ENCODE results near the gene SUV39H1. TPM values are rescaled to one million over a fixed set of nuclear protein-coding genes. Genes with fewer than 3 reads are reported as not detected.

The SUV39H1 gene
- total and polyA plus RNA-seq, 9 of the 15 experiments (the other 6 are each of a cell fraction or from before 2014, with no cell fraction given) = 4.7 to 34.7 (median 17.9) TPM

DNA sequence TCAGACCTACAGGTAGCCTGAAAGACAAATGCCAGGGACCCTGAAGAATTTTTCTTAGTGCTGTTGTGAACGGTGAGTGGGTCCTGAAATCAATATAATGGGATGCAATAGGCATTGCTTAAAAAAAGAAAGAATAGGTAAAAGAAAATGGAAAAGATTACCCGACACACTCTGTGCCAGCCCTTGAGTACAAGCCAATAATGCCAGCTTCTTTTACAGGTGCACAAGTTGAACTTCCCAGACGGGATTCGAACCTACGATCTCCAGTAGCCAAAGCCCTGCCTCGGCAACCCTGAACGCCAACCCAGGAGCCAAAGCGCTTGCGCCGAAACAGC lies 40.3 kb downstream of the SUV39H1 start (continued):
- TF ChIP-seq, protein P1, sequence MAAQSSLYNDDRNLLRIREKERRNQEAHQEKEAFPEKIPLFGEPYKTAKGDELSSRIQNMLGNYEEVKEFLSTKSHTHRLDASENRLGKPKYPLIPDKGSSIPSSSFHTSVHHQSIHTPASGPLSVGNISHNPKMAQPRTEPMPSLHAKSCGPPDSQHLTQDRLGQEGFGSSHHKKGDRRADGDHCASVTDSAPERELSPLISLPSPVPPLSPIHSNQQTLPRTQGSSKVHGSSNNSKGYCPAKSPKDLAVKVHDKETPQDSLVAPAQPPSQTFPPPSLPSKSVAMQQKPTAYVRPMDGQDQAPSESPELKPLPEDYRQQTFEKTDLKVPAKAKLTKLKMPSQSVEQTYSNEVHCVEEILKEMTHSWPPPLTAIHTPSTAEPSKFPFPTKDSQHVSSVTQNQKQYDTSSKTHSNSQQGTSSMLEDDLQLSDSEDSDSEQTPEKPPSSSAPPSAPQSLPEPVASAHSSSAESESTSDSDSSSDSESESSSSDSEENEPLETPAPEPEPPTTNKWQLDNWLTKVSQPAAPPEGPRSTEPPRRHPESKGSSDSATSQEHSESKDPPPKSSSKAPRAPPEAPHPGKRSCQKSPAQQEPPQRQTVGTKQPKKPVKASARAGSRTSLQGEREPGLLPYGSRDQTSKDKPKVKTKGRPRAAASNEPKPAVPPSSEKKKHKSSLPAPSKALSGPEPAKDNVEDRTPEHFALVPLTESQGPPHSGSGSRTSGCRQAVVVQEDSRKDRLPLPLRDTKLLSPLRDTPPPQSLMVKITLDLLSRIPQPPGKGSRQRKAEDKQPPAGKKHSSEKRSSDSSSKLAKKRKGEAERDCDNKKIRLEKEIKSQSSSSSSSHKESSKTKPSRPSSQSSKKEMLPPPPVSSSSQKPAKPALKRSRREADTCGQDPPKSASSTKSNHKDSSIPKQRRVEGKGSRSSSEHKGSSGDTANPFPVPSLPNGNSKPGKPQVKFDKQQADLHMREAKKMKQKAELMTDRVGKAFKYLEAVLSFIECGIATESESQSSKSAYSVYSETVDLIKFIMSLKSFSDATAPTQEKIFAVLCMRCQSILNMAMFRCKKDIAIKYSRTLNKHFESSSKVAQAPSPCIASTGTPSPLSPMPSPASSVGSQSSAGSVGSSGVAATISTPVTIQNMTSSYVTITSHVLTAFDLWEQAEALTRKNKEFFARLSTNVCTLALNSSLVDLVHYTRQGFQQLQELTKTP (IDR thresholded peaks at IDR 0.05; ENCODE audit: low read depth in 1 of 2, partially characterized antibody in 2 of 2) = no peak
- no peak for TF ChIP-seq GATA2 (CRISPR knock-in tag; IDR thresholded peaks at IDR 0.05)
- no peak for TF ChIP-seq ZNF175 (CRISPR knock-in tag; IDR thresholded peaks at IDR 0.05; ENCODE audit: low read depth)
- TF ChIP-seq, protein P2, sequence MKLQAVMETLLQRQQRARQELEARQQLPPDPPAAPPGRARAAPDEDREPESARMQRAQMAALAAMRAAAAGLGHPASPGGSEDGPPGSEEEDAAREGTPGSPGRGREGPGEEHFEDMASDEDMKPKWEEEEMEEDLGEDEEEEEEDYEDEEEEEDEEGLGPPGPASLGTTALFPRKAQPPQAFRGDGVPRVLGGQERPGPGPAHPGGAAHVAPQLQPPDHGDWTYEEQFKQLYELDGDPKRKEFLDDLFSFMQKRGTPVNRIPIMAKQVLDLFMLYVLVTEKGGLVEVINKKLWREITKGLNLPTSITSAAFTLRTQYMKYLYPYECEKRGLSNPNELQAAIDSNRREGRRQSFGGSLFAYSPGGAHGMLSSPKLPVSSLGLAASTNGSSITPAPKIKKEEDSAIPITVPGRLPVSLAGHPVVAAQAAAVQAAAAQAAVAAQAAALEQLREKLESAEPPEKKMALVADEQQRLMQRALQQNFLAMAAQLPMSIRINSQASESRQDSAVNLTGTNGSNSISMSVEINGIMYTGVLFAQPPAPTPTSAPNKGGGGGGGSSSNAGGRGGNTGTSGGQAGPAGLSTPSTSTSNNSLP (IDR thresholded peaks at IDR 0.05; ENCODE audit: borderline replicate concordance, low read depth, low read length) = no peak
- TF ChIP-seq, protein P3, sequence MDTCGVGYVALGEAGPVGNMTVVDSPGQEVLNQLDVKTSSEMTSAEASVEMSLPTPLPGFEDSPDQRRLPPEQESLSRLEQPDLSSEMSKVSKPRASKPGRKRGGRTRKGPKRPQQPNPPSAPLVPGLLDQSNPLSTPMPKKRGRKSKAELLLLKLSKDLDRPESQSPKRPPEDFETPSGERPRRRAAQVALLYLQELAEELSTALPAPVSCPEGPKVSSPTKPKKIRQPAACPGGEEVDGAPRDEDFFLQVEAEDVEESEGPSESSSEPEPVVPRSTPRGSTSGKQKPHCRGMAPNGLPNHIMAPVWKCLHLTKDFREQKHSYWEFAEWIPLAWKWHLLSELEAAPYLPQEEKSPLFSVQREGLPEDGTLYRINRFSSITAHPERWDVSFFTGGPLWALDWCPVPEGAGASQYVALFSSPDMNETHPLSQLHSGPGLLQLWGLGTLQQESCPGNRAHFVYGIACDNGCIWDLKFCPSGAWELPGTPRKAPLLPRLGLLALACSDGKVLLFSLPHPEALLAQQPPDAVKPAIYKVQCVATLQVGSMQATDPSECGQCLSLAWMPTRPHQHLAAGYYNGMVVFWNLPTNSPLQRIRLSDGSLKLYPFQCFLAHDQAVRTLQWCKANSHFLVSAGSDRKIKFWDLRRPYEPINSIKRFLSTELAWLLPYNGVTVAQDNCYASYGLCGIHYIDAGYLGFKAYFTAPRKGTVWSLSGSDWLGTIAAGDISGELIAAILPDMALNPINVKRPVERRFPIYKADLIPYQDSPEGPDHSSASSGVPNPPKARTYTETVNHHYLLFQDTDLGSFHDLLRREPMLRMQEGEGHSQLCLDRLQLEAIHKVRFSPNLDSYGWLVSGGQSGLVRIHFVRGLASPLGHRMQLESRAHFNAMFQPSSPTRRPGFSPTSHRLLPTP (IDR thresholded peaks at IDR 0.05; ENCODE audit: borderline replicate concordance, extremely low read depth, insufficient read length) = peak; percentile 92
- TF ChIP-seq, protein P4, sequence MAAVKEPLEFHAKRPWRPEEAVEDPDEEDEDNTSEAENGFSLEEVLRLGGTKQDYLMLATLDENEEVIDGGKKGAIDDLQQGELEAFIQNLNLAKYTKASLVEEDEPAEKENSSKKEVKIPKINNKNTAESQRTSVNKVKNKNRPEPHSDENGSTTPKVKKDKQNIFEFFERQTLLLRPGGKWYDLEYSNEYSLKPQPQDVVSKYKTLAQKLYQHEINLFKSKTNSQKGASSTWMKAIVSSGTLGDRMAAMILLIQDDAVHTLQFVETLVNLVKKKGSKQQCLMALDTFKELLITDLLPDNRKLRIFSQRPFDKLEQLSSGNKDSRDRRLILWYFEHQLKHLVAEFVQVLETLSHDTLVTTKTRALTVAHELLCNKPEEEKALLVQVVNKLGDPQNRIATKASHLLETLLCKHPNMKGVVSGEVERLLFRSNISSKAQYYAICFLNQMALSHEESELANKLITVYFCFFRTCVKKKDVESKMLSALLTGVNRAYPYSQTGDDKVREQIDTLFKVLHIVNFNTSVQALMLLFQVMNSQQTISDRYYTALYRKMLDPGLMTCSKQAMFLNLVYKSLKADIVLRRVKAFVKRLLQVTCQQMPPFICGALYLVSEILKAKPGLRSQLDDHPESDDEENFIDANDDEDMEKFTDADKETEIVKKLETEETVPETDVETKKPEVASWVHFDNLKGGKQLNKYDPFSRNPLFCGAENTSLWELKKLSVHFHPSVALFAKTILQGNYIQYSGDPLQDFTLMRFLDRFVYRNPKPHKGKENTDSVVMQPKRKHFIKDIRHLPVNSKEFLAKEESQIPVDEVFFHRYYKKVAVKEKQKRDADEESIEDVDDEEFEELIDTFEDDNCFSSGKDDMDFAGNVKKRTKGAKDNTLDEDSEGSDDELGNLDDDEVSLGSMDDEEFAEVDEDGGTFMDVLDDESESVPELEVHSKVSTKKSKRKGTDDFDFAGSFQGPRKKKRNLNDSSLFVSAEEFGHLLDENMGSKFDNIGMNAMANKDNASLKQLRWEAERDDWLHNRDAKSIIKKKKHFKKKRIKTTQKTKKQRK (IDR thresholded peaks at IDR 0.05; ENCODE audit: borderline replicate concordance, low read depth, low read length) = no peak
- no peak for TF ChIP-seq CCAR2 (IDR thresholded peaks at IDR 0.05; ENCODE audit: low read depth, low read length)
- no peak for TF ChIP-seq KDM4B (IDR thresholded peaks at IDR 0.05; ENCODE audit: borderline replicate concordance in 2 of 2, low read depth in 1 of 2)
- TF ChIP-seq ZNF3 (CRISPR knock-in tag; IDR thresholded peaks at IDR 0.05) = no peak
- peak; percentile 98 for TF ChIP-seq ADNP (tag; IDR thresholded peaks at IDR 0.05)
- no peak for TF ChIP-seq ZNF445 (CRISPR knock-in tag; IDR thresholded peaks at IDR 0.05; ENCODE audit: low read depth)
- TF ChIP-seq, protein P5, sequence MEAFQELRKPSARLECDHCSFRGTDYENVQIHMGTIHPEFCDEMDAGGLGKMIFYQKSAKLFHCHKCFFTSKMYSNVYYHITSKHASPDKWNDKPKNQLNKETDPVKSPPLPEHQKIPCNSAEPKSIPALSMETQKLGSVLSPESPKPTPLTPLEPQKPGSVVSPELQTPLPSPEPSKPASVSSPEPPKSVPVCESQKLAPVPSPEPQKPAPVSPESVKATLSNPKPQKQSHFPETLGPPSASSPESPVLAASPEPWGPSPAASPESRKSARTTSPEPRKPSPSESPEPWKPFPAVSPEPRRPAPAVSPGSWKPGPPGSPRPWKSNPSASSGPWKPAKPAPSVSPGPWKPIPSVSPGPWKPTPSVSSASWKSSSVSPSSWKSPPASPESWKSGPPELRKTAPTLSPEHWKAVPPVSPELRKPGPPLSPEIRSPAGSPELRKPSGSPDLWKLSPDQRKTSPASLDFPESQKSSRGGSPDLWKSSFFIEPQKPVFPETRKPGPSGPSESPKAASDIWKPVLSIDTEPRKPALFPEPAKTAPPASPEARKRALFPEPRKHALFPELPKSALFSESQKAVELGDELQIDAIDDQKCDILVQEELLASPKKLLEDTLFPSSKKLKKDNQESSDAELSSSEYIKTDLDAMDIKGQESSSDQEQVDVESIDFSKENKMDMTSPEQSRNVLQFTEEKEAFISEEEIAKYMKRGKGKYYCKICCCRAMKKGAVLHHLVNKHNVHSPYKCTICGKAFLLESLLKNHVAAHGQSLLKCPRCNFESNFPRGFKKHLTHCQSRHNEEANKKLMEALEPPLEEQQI (IDR thresholded peaks at IDR 0.05) = no peak

All from K562 (cell line).